ENCODE measurements around the gene PXYLP1.
A peak's percentile ranks its signal among the peaks of the same experiment; 100 is the strongest.

Gene PXYLP1

GRCh38 chr3:141288336-141288990 lies 56.8 kb downstream of the PXYLP1 start:
- Mint-ChIP-seq H3K27ac (no peak overlapping the region), H3K36me3 (ENCODE audit: low read depth) (peaks cover 54% of the 10 kb centered on the region), H3K4me1 (peaks cover 34% of the 10 kb centered on the region), H3K4me3 (no peak overlapping the region), H3K27me3 (ENCODE audit: low read depth) (no peaks in the 10 kb centered on the region), H3K9me3 (no peaks in the 10 kb centered on the region)
- TF ChIP-seq CTCF (IDR thresholded peaks at IDR 0.05; ENCODE audit: unreplicated experiment in 3 of 3), result no peak

GRCh38 chr3:141289228-141289772 lies 57.7 kb downstream of the PXYLP1 start:
- Mint-ChIP-seq H3K27ac (no peak overlapping the region), H3K27me3 (ENCODE audit: low read depth) (no peaks in the 10 kb centered on the region), H3K4me1 (peaks cover 34% of the 10 kb centered on the region), H3K36me3 (ENCODE audit: low read depth) (peaks cover 56% of the 10 kb centered on the region), H3K9me3 (no peaks in the 10 kb centered on the region), H3K4me3 (no peak overlapping the region)
- no peak for TF ChIP-seq CTCF (IDR thresholded peaks at IDR 0.05; ENCODE audit: unreplicated experiment in 3 of 3)

GRCh38 chr3:141291559-141292355 lies 60.1 kb downstream of the PXYLP1 start:
- Mint-ChIP-seq H3K27ac (peak overlapping the region; percentile 61 to 81 (median 66)), H3K9me3 (no peaks in the 10 kb centered on the region), H3K4me1 (peaks cover 25% of the 10 kb centered on the region), H3K36me3 (ENCODE audit: low read depth) (peaks cover 45% of the 10 kb centered on the region), H3K4me3 (no peak overlapping the region), H3K27me3 (ENCODE audit: low read depth) (no peaks in the 10 kb centered on the region)
- TF ChIP-seq CTCF (IDR thresholded peaks at IDR 0.05; ENCODE audit: unreplicated experiment in 3 of 3), result no peak

- H3K4me1 Mint-ChIP-seq, result peaks cover 23% of the 10 kb centered on the region
- peaks cover 46% of the 10 kb centered on the region for H3K36me3 Mint-ChIP-seq (ENCODE audit: low read depth)
- H3K9me3 Mint-ChIP-seq, result no peaks in the 10 kb centered on the region
- no peaks in the 10 kb centered on the region for H3K27me3 Mint-ChIP-seq (ENCODE audit: low read depth)
- H3K4me3 Mint-ChIP-seq, result no peak overlapping the region
- no peak for TF ChIP-seq CTCF (IDR thresholded peaks at IDR 0.05; ENCODE audit: unreplicated experiment in 3 of 3)
- peak overlapping the region in 2 of 3 experiments; percentile 66 to 81 for H3K27ac Mint-ChIP-seq
Measured at GRCh38 chr3:141292356-141293058, 60.9 kb downstream of the PXYLP1 start.

- Mint-ChIP-seq H3K4me1 (peaks cover 23% of the 10 kb centered on the region), H3K27ac (peak overlapping the region in 1 of 3 experiments; percentile 34), H3K9me3 (peaks cover 13% of the 10 kb centered on the region), H3K4me3 (no peak overlapping the region), H3K27me3 (ENCODE audit: low read depth) (no peaks in the 10 kb centered on the region), H3K36me3 (ENCODE audit: low read depth) (peaks cover 42% of the 10 kb centered on the region)
- TF ChIP-seq CTCF (IDR thresholded peaks at IDR 0.05; ENCODE audit: unreplicated experiment in 3 of 3), result no peak
Measured at GRCh38 chr3:141294301-141294700, 62.7 kb downstream of the PXYLP1 start.

Measured in nephron (organoid).